HEK293 (cell line): Measurements from ENCODE around the gene WIPI1.

Experiments used
- CTCF ChIA-PET: fragments of 350-600 bp; formaldehyde crosslinking; extraction: SDS; loops from one replicate; lab custom pipeline; 2021; ENCODE audit warnings: antibody characterized with exemption; lab: Yijun Ruan, JAX
- POLR2A ChIA-PET: fragments of 300-600 bp; formaldehyde crosslinking; extraction: SDS; loops from one replicate; lab custom pipeline; 2020; ENCODE audit warnings: antibody characterized with exemption, inconsistent platforms; lab: Yijun Ruan, JAX
- H3K27ac ChIP-seq: fragments of 200-500 bp; sonication (Bioruptor generic); 2 replicates; pipeline ENCODE4 v1.5.1; 2014; ENCODE audit warnings: low read depth, low read length, control low read depth, inconsistent platforms; ENCODE audit errors: extremely low read depth
- H3K36me3 ChIP-seq, 2 experiments: fragments of 200-500 bp in 1 of 2; sonication (Bioruptor generic) in 1 of 2; 1 replicate in 1 of 2; 2 replicates in 1 of 2; pipeline ENCODE4 v1.5.1; 2014 to 2017; ENCODE audit warnings: inconsistent platforms in 2 of 2, low read length in 2 of 2; ENCODE audit not compliant: control insufficient read depth in 2 of 2, insufficient read depth in 1 of 2
- H3K4me1 ChIP-seq: fragments of 200-500 bp; sonication (Bioruptor generic); 2 replicates; pipeline ENCODE4 v1.5.1; 2014; ENCODE audit warnings: mild to moderate bottlenecking, low read length, inconsistent platforms; ENCODE audit not compliant: control insufficient read depth, insufficient read depth
- H3K4me3 ChIP-seq: 2 replicates; pipeline ENCODE4 v1.5.1; 2011; ENCODE audit warnings: low read depth, mild to moderate bottlenecking, control low read depth, low read length, moderate library complexity
- H3K9me3 ChIP-seq: fragments of 200-500 bp; sonication (Bioruptor generic); 2 replicates; pipeline ENCODE4 v1.5.1; 2014; ENCODE audit warnings: low read depth, low read length, inconsistent platforms; ENCODE audit not compliant: control insufficient read depth, insufficient read depth
- BCL11A ChIP-seq: fragments of 450-650 bp; formaldehyde crosslinking; IDR thresholded peaks from 2 replicates; pipeline ENCODE4 v1.5.1; 2016; ENCODE audit warnings: low read depth, missing biosample characterization, missing genetic modification characterization
- GLIS1 ChIP-seq: fragments of 450-650 bp; formaldehyde crosslinking; IDR thresholded peaks from 2 replicates; pipeline ENCODE4 v1.5.1; 2016; ENCODE audit warnings: missing biosample characterization, missing genetic modification characterization
- ZEB2 ChIP-seq: fragments of 450-650 bp; formaldehyde crosslinking; IDR thresholded peaks from 2 replicates; pipeline ENCODE4 v1.5.1; 2016; ENCODE audit warnings: missing biosample characterization, missing genetic modification characterization
- ZNF112 ChIP-seq: fragments of 450-650 bp; formaldehyde crosslinking; IDR thresholded peaks from 2 replicates; pipeline ENCODE4 v1.5.0; 2017; ENCODE audit warnings: missing biosample characterization, missing genetic modification characterization
- ZNF132 ChIP-seq: fragments of 450-650 bp; formaldehyde crosslinking; IDR thresholded peaks from 2 replicates; pipeline ENCODE4 v1.5.1; 2017; ENCODE audit warnings: missing biosample characterization, missing genetic modification characterization, borderline replicate concordance
- ZNF24 ChIP-seq: fragments of 450-650 bp; formaldehyde crosslinking; IDR thresholded peaks from 2 replicates; pipeline ENCODE4 v1.5.1; 2016; ENCODE audit warnings: missing biosample characterization, missing genetic modification characterization
- ZNF274 ChIP-seq, 2 experiments: fragments of 200-500 bp in 1 of 2; fragments of 450-650 bp in 1 of 2; sonication (Bioruptor generic) in 1 of 2; formaldehyde crosslinking in 1 of 2; IDR thresholded peaks; 2 replicates each; pipeline versions ENCODE4 v1.5.1 to v1.6.1; 2014 to 2016; ENCODE audit warnings: borderline replicate concordance in 1 of 2, inconsistent platforms in 1 of 2, low read length in 1 of 2, missing biosample characterization in 1 of 2, missing genetic modification characterization in 1 of 2
- ZNF394 ChIP-seq: fragments of 450-650 bp; formaldehyde crosslinking; IDR thresholded peaks from 2 replicates; pipeline ENCODE4 v1.5.1; 2016; ENCODE audit warnings: missing biosample characterization, missing genetic modification characterization, mild to moderate bottlenecking, moderate library complexity, borderline replicate concordance
- ZNF548 ChIP-seq: fragments of 450-650 bp; formaldehyde crosslinking; IDR thresholded peaks from 2 replicates; pipeline ENCODE4 v1.5.1; 2016; ENCODE audit warnings: missing biosample characterization, missing genetic modification characterization
- ZNF610 ChIP-seq: fragments of 450-650 bp; formaldehyde crosslinking; IDR thresholded peaks from 2 replicates; pipeline ENCODE4 v1.5.1; 2016; ENCODE audit warnings: missing biosample characterization, missing genetic modification characterization, borderline replicate concordance
- ZNF623 ChIP-seq: fragments of 450-650 bp; formaldehyde crosslinking; IDR thresholded peaks from 2 replicates; pipeline ENCODE4 v1.5.1; 2016; ENCODE audit warnings: missing biosample characterization, missing genetic modification characterization
- ZNF677 ChIP-seq: fragments of 450-650 bp; IDR thresholded peaks from 2 replicates; pipeline ENCODE4 v1.5.0; 2018; ENCODE audit warnings: missing biosample characterization, mild to moderate bottlenecking, missing genetic modification characterization, moderate library complexity
- ZNF776 ChIP-seq: fragments of 450-650 bp; formaldehyde crosslinking; IDR thresholded peaks from 2 replicates; pipeline ENCODE4 v1.5.0; 2017; ENCODE audit warnings: missing biosample characterization, missing genetic modification characterization, borderline replicate concordance
- ZNF791 ChIP-seq: fragments of 450-650 bp; formaldehyde crosslinking; IDR thresholded peaks from 2 replicates; pipeline ENCODE4 v1.5.1; 2016; ENCODE audit warnings: missing biosample characterization, missing genetic modification characterization
- ZNF792 ChIP-seq: fragments of 450-650 bp; formaldehyde crosslinking; IDR thresholded peaks from 2 replicates; pipeline ENCODE4 v1.5.1; 2016; ENCODE audit warnings: missing biosample characterization, missing genetic modification characterization
- ZSCAN30 ChIP-seq: fragments of 450-650 bp; IDR thresholded peaks from 2 replicates; pipeline ENCODE4 v1.5.1; 2018; ENCODE audit warnings: missing biosample characterization, mild to moderate bottlenecking, missing genetic modification characterization, moderate library complexity
- TF ChIP-seq, protein P1 (sequence below): fragments of 450-650 bp; formaldehyde crosslinking; IDR thresholded peaks from 2 replicates; pipeline ENCODE4 v1.5.1; 2016; ENCODE audit warnings: missing biosample characterization, missing genetic modification characterization
- TF ChIP-seq, protein P2 (sequence below): fragments of 450-650 bp; formaldehyde crosslinking; IDR thresholded peaks from 2 replicates; pipeline ENCODE4 v1.5.1; 2016; ENCODE audit warnings: missing biosample characterization, missing genetic modification characterization, borderline replicate concordance

Gene WIPI1

DNA sequence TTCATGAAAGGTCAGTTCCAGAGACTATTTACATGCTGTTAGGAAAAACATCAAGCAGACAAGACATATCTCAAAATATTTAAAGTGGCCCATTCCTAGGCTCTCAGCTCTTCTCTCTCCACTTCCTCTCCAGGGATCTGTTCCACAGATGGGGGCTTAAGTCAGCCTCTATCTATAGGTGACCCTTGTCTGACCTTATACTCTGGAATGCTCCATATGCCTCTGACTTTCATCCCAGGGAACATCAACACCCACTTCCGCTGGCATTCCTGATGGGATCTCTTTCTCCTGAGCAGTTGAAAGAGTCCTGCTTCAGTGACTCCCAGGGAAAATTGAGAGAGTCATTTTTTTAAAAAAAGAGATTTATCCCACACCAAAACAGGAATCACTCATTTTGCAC lies 11.5 kb upstream of the WIPI1 start:
- Histone ChIP-seq H3K4me1 (no peaks in the 10 kb centered on the region), H3K4me3 (no peak overlapping the region), H3K27ac (no peak overlapping the region), H3K36me3 (no peaks in the 10 kb centered on the region), H3K9me3 (no peaks in the 10 kb centered on the region)
- CTCF ChIA-PET: interaction anchor here (0.6 to 4.2 kb wide), 11 partner anchors 9 to 522 kb away, joined by 3 to 32 read pairs (median 4); partner anchors contain the start of gene WIPI1
- TF ChIP-seq, protein P1, sequence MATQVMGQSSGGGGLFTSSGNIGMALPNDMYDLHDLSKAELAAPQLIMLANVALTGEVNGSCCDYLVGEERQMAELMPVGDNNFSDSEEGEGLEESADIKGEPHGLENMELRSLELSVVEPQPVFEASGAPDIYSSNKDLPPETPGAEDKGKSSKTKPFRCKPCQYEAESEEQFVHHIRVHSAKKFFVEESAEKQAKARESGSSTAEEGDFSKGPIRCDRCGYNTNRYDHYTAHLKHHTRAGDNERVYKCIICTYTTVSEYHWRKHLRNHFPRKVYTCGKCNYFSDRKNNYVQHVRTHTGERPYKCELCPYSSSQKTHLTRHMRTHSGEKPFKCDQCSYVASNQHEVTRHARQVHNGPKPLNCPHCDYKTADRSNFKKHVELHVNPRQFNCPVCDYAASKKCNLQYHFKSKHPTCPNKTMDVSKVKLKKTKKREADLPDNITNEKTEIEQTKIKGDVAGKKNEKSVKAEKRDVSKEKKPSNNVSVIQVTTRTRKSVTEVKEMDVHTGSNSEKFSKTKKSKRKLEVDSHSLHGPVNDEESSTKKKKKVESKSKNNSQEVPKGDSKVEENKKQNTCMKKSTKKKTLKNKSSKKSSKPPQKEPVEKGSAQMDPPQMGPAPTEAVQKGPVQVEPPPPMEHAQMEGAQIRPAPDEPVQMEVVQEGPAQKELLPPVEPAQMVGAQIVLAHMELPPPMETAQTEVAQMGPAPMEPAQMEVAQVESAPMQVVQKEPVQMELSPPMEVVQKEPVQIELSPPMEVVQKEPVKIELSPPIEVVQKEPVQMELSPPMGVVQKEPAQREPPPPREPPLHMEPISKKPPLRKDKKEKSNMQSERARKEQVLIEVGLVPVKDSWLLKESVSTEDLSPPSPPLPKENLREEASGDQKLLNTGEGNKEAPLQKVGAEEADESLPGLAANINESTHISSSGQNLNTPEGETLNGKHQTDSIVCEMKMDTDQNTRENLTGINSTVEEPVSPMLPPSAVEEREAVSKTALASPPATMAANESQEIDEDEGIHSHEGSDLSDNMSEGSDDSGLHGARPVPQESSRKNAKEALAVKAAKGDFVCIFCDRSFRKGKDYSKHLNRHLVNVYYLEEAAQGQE (tag by site-specific recombination): no peak
- TF ChIP-seq ZNF132 (no peak), ZNF112 (no peak), ZNF623 (no peak), ZNF677 (tag by site-specific recombination) (no peak), ZNF274 (IDR thresholded peaks at IDR 0.05; ENCODE audit: low read length) (no peak), ZNF274 (tag by site-specific recombination; IDR thresholded peaks at IDR 0.05; ENCODE audit: borderline replicate concordance) (no peak)
- TF ChIP-seq, protein P2, sequence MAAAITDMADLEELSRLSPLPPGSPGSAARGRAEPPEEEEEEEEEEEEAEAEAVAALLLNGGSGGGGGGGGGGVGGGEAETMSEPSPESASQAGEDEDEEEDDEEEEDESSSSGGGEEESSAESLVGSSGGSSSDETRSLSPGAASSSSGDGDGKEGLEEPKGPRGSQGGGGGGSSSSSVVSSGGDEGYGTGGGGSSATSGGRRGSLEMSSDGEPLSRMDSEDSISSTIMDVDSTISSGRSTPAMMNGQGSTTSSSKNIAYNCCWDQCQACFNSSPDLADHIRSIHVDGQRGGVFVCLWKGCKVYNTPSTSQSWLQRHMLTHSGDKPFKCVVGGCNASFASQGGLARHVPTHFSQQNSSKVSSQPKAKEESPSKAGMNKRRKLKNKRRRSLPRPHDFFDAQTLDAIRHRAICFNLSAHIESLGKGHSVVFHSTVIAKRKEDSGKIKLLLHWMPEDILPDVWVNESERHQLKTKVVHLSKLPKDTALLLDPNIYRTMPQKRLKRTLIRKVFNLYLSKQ (tag by site-specific recombination): no peak
- POLR2A ChIA-PET: interaction anchor here (1.3 kb wide), 1 partner anchor 11 kb away, joined by 4 read pairs; no protein-coding TSS in a partner anchor

DNA sequence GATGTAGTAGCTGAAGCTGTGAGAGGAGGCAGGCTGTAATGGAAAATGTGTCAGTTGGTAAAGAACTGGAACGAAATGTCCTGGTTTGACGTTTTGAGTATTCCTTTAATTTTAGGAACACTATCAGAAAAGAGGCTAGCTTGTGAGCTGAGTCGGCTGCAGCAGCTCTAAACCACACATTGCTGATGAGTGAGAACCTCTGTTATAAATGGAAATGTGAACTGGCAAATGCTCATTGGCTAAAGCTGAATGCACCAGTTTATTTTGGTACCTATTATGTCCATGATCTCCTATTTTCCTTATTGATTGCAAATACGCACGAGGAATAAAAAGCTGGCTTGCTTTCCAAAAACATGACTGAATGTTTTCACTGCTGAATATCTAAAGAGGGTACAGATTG lies 11.0 kb upstream of the WIPI1 start:
- Histone ChIP-seq H3K4me1 (no peaks in the 10 kb centered on the region), H3K9me3 (no peaks in the 10 kb centered on the region), H3K27ac (no peak overlapping the region), H3K36me3 (no peaks in the 10 kb centered on the region), H3K4me3 (no peak overlapping the region)
- TF ChIP-seq BCL11A (no peak), ZNF792 (tag by site-specific recombination) (no peak), ZNF610 (tag by site-specific recombination) (no peak), GLIS1 (tag by site-specific recombination) (no peak), ZSCAN30 (tag by site-specific recombination) (no peak), ZNF776 (tag by site-specific recombination) (no peak), ZEB2 (tag by site-specific recombination) (no peak)
- ChIA-PET CTCF (interaction anchor here (0.7 to 4.2 kb wide), 8 partner anchors 8 to 304 kb away, joined by 3 to 32 read pairs (median 8); partner anchors contain the start of gene WIPI1), POLR2A (interaction anchor here (0.5 to 1.3 kb wide), 2 partner anchors 10 to 18 kb away, joined by 4 to 5 read pairs; no protein-coding TSS in a partner anchor)

DNA sequence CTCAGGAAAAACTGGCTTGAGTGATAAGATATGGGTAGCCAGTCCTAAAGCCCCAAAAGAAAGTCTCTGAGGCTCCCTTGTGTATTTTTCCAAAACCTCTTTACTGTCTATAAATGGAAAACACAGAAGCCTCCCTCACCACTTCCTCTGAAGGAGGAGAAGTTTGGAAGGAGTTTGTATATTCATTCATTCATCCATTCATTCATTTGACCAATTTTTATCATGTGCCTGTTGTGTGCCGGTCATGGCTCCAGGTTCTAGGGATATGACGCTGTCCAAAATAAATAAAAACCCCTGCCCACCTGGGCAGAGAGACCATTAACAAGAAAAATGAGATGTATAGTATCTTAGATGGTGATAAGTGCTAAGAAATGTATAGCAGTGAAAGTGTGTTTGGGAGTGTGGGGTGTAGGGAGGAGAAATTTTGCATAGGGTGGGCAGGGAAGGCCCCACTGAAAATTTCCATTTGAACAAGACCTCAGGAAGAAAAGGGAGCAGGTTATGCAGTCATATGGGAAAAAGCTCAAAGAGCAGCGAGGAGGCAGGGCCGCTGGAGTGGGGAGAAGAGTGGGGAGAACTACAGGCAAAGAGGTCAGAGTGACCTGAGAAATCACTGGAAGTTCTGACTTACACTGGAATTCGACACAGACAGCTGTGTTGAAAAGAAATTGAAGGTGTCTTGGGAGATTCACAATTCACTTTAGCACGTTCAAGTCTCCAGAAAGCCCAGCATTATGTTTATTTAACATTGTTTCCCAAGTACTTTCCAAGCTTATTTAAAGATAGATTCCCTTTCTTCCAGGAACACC lies 6.1 kb upstream of the WIPI1 start:
- no peaks in the 10 kb centered on the region for H3K9me3 ChIP-seq
- H3K4me1 ChIP-seq: no peaks in the 10 kb centered on the region; the same call in 1 of the 2 replicates
- H3K4me3 ChIP-seq: no peak overlapping the region
- POLR2A ChIA-PET: no interaction called here
- H3K36me3 ChIP-seq: no peaks in the 10 kb centered on the region
- CTCF ChIA-PET: interaction anchor here (0.5 to 5.1 kb wide), 25 partner anchors 8 to 654 kb away, joined by 3 to 30 read pairs (median 3); no protein-coding TSS in a partner anchor
- no peak overlapping the region for H3K27ac ChIP-seq
- TF ChIP-seq ZNF24 (0 out of 2 replicates have a peak, but pooled peaks have one; percentile 28), ZNF394 (tag by site-specific recombination) (no peak), ZNF791 (tag by site-specific recombination) (no peak), ZNF548 (tag by site-specific recombination) (no peak)
- TF ChIP-seq, protein P1 (tag by site-specific recombination): 0 out of 2 replicates have a peak, but pooled peaks have one; percentile 19
